A673 (cell line): ENCODE data around the gene DDIAS. TPM values are rescaled to one million over a fixed set of nuclear protein-coding genes. Genes with fewer than 3 reads are reported as not detected.

Source experiments
- BruUV-seq: library from RNA; stranded (reverse); fragments of 400-500 nt; replicated peaks from 2 replicates; lab custom pipeline; 2021; lab: Mats Ljungman, UMichigan
- CTCF ChIA-PET: fragments of 300-600 bp; sonication (Branson Sonifier 250); formaldehyde crosslinking; loops from one replicate; lab custom pipeline; 2022; ENCODE audit warnings: antibody characterized with exemption; lab: Charles Lee
- POLR2A ChIA-PET: fragments of 300-600 bp; sonication (Branson Sonifier 250); formaldehyde crosslinking; loops from one replicate; lab custom pipeline; 2022; ENCODE audit warnings: antibody characterized with exemption; ENCODE audit not compliant: low non-redundant PET; lab: Charles Lee
- DNase-seq: peaks from one replicate; pipeline ENCODE4 v3.0.0-alpha.2; 2015; ENCODE audit warnings: low spot score
- H3K27ac ChIP-seq: fragments of 200-600 bp; sonication (generic); 2 replicates; pipeline ENCODE4 v1.5.1; 2016; ENCODE audit warnings: mixed run types, low read depth, mild to moderate bottlenecking, mixed read lengths, antibody characterized with exemption, low read length; ENCODE audit not compliant: poor library complexity, severe bottlenecking
- H3K27me3 ChIP-seq: fragments of 200-600 bp; sonication (generic); replicated peaks from 2 replicates; pipeline ENCODE4 v1.6.1; 2017; ENCODE audit warnings: mixed run types, low read depth, mild to moderate bottlenecking, mixed read lengths, antibody characterized with exemption, low read length; ENCODE audit not compliant: insufficient read depth, poor library complexity
- H3K36me3 ChIP-seq: fragments of 200-600 bp; sonication (generic); 2 replicates; pipeline ENCODE4 v1.6.1; 2016; ENCODE audit warnings: mixed run types, mild to moderate bottlenecking, mixed read lengths, antibody characterized with exemption, low read length; ENCODE audit not compliant: insufficient read depth, poor library complexity, severe bottlenecking
- H3K4me1 ChIP-seq: fragments of 200-600 bp; sonication (generic); 2 replicates; pipeline ENCODE4 v1.6.1; 2017; ENCODE audit warnings: mixed run types, mild to moderate bottlenecking, mixed read lengths, antibody characterized with exemption, low read length; ENCODE audit not compliant: insufficient read depth, poor library complexity, severe bottlenecking
- H3K4me3 ChIP-seq: fragments of 200-600 bp; sonication (generic); 2 replicates; pipeline ENCODE4 v1.5.1; 2016; ENCODE audit warnings: low read depth, mixed run types, mild to moderate bottlenecking, mixed read lengths, low read length; ENCODE audit not compliant: poor library complexity, severe bottlenecking
- H3K9me3 ChIP-seq: fragments of 200-600 bp; sonication (generic); 2 replicates; pipeline ENCODE4 v1.6.1; 2016; ENCODE audit warnings: mixed run types, low read depth, mild to moderate bottlenecking, mixed read lengths, antibody characterized with exemption, low read length; ENCODE audit not compliant: poor library complexity, severe bottlenecking
- CTCF ChIP-seq: fragments of 300-800, 200-600 bp; sonication (generic); conservative IDR thresholded peaks from 2 replicates; pipeline ENCODE4 v1.5.1; 2017; ENCODE audit warnings: low read depth, mild to moderate bottlenecking, antibody characterized with exemption, low read length, moderate library complexity, mixed read lengths
- EZH2 ChIP-seq: fragments of 200-600 bp; sonication (generic); IDR thresholded peaks from 2 replicates; pipeline ENCODE4 v1.6.1; 2017; ENCODE audit warnings: borderline replicate concordance, low read depth, mild to moderate bottlenecking, mixed read lengths, antibody characterized with exemption, low read length; ENCODE audit not compliant: poor library complexity, severe bottlenecking
- intact Hi-C: fragments of 100-400 bp; cut with micrococcal nuclease; formaldehyde crosslinking; loops from one replicate; pipeline ENCODE4 v1.10.0; 2022; ENCODE audit not compliant: unreplicated experiment
- total RNA-seq: library from RNA; stranded (reverse); gene quantifications from 2 replicates; pipeline ENCODE4 v1.2.3, GENCODE V29; 2021

The DDIAS gene
- total RNA-seq, 1 experiment from 2014 or later: 41.5 TPM

GRCh38 chr11:82855616-82856015 lies 45.9 kb upstream of the DDIAS start:
- intact Hi-C loops: no loop called here

GRCh38 chr11:82857145-82857544 lies 44.4 kb upstream of the DDIAS start:
- TF ChIP-seq EZH2 (no peak), CTCF (no peak)
- H3K4me1 ChIP-seq: peaks cover 15% of the 10 kb centered on the region
- no peaks in the 10 kb centered on the region for H3K27me3 ChIP-seq
- no peaks in the 10 kb centered on the region for H3K36me3 ChIP-seq
- CTCF ChIA-PET: no interaction called here
- DNase-seq: no peak
- no peak overlapping the region for H3K27ac ChIP-seq
- intact Hi-C loops: no loop called here
- BruUV-seq: no TSS peak
- H3K9me3 ChIP-seq: no peaks in the 10 kb centered on the region
- POLR2A ChIA-PET: no interaction called here
- H3K4me3 ChIP-seq: no peak overlapping the region

More at GRCh38 chr11:82855616-82856015, 45.9 kb upstream of the DDIAS start:
- POLR2A ChIA-PET: no interaction called here
- Histone ChIP-seq H3K36me3 (no peaks in the 10 kb centered on the region), H3K27ac (no peak overlapping the region), H3K9me3 (no peaks in the 10 kb centered on the region), H3K4me3 (no peak overlapping the region), H3K4me1 (peaks cover 15% of the 10 kb centered on the region), H3K27me3 (no peaks in the 10 kb centered on the region)
- CTCF ChIA-PET: no interaction called here
- TF ChIP-seq EZH2 (no peak), CTCF (no peak)
- BruUV-seq: no TSS peak
- DNase-seq: no peak

- peaks cover 15% of the 10 kb centered on the region for H3K4me1 ChIP-seq
- H3K27ac ChIP-seq: peak overlapping the region; percentile 68
- H3K36me3 ChIP-seq: no peaks in the 10 kb centered on the region
- no peak overlapping the region for H3K4me3 ChIP-seq
- intact Hi-C loops: no loop called here
- BruUV-seq: no TSS peak
- H3K9me3 ChIP-seq: no peaks in the 10 kb centered on the region
- ChIA-PET CTCF (no interaction called here), POLR2A (no interaction called here)
- H3K27me3 ChIP-seq: no peaks in the 10 kb centered on the region
- no peak for DNase-seq
- TF ChIP-seq CTCF (no peak), EZH2 (no peak)
Observed at GRCh38 chr11:82858133-82858532, 43.4 kb upstream of the DDIAS start.
